Measurements from ENCODE around the gene DUS4L. TPM values are rescaled to one million over a fixed set of nuclear protein-coding genes. Genes with fewer than 3 reads are reported as not detected.

The DUS4L gene
- total RNA-seq, 1 experiment from 2014 or later = 15.3 TPM

- H3K27ac Mint-ChIP-seq = no peak overlapping the region
- ChIA-PET POLR2A (no interaction called here), CTCF (no interaction called here)
- peaks cover 18% of the 10 kb centered on the region for H3K36me3 Mint-ChIP-seq
- ATAC-seq (no peak), DNase-seq (ENCODE audit: low spot score) (no peak)
- no peaks in the 10 kb centered on the region for H3K27me3 Mint-ChIP-seq (ENCODE audit: low read depth)
- no peak overlapping the region for H3K4me3 Mint-ChIP-seq
- TF ChIP-seq KAT7 (CRISPR knock-in tag; IDR thresholded peaks at IDR 0.05; ENCODE audit: borderline replicate concordance) (no peak), ZNF396 (CRISPR knock-in tag; IDR thresholded peaks at IDR 0.05; ENCODE audit: borderline replicate concordance) (no peak), ZNF263 (CRISPR knock-in tag; IDR thresholded peaks at IDR 0.05; ENCODE audit: low read depth) (no peak), NFATC4 (CRISPR knock-in tag; IDR thresholded peaks at IDR 0.05) (no peak), MXD4 (CRISPR knock-in tag; IDR thresholded peaks at IDR 0.05; ENCODE audit: borderline replicate concordance) (no peak), ERG (CRISPR knock-in tag; IDR thresholded peaks at IDR 0.05) (no peak), ZNF317 (CRISPR knock-in tag; IDR thresholded peaks at IDR 0.05; ENCODE audit: borderline replicate concordance, low read depth) (no peak), EMX1 (CRISPR knock-in tag; IDR thresholded peaks at IDR 0.05) (no peak), NR3C1 (CRISPR knock-in tag; conservative IDR thresholded peaks at IDR 0.05; ENCODE audit: low read depth) (no peak), RELA (CRISPR knock-in tag; IDR thresholded peaks at IDR 0.05; ENCODE audit: borderline replicate concordance) (no peak)
- H3K9me3 Mint-ChIP-seq = no peaks in the 10 kb centered on the region
- H3K4me1 Mint-ChIP-seq = no peaks in the 10 kb centered on the region
Observed at GRCh38 chr7:107555893-107556292, 7.9 kb upstream of the DUS4L start.

GRCh38 chr7:107559864-107560263 is 3.9 kb upstream of the DUS4L start:
- Mint-ChIP-seq H3K4me3 (no peak overlapping the region), H3K9me3 (no peaks in the 10 kb centered on the region), H3K36me3 (peaks cover 12% of the 10 kb centered on the region), H3K4me1 (peaks cover 18% of the 10 kb centered on the region), H3K27me3 (ENCODE audit: low read depth) (no peaks in the 10 kb centered on the region), H3K27ac (no peak overlapping the region)
- ChIA-PET CTCF (no interaction called here), POLR2A (no interaction called here)
- DNase-seq (ENCODE audit: low spot score) (no peak), ATAC-seq (no peak)
- TF ChIP-seq FOXK1 (CRISPR knock-in tag; IDR thresholded peaks at IDR 0.05) = no peak
- TF ChIP-seq USF1 (CRISPR knock-in tag; IDR thresholded peaks at IDR 0.05) = no peak
- TF ChIP-seq ARID4B (CRISPR knock-in tag; IDR thresholded peaks at IDR 0.05; ENCODE audit: borderline replicate concordance) = no peak
- TF ChIP-seq E2F4 (CRISPR knock-in tag; IDR thresholded peaks at IDR 0.05; ENCODE audit: borderline replicate concordance, low read depth) = no peak
- TF ChIP-seq ZNF281 (CRISPR knock-in tag; IDR thresholded peaks at IDR 0.05) = no peak
- TF ChIP-seq ATF3 (CRISPR knock-in tag; conservative IDR thresholded peaks at IDR 0.05) = no peak
- TF ChIP-seq GTF2I (CRISPR knock-in tag; conservative IDR thresholded peaks at IDR 0.05) = no peak
